DOHH2 (cell line): ENCODE results near the gene TREM1.

ENCODE experiments used
- CTCF ChIP-seq: fragments of 200-600 bp; sonication (generic); IDR thresholded peaks from one replicate; pipeline ENCODE4 v1.5.1; 2014; ENCODE audit warnings: antibody characterized with exemption, mild to moderate bottlenecking, low read depth, low read length; ENCODE audit not compliant: poor library complexity, severe bottlenecking
- EZH2phosphoT487 ChIP-seq: fragments of 200-600 bp; sonication (generic); IDR thresholded peaks from 2 replicates; pipeline ENCODE4 v1.6.1; 2017; ENCODE audit warnings: borderline replicate concordance, mild to moderate bottlenecking, antibody characterized with exemption, low read length, moderate library complexity, mixed read lengths

- TF ChIP-seq CTCF: no peak
- TF ChIP-seq EZH2phosphoT487: no peak
Measured at GRCh38 chr6:41284726-41285125, 1.8 kb downstream of the TREM1 start.
